H1 (cell line): ENCODE measurements around the gene HAPLN3. TPM values are rescaled to one million over a fixed set of nuclear protein-coding genes. Genes with fewer than 3 reads are reported as not detected.

Source experiments
- CTCF ChIA-PET: fragments of 300-600 bp; sonication (Branson Sonifier 250); formaldehyde crosslinking; loops from one replicate; lab custom pipeline; 2021; ENCODE audit not compliant: partially characterized antibody; lab: Charles Lee
- POLR2A ChIA-PET: fragments of 300-600 bp; sonication (Branson Sonifier 250); formaldehyde crosslinking; loops from one replicate; lab custom pipeline; 2021; ENCODE audit warnings: inconsistent platforms; ENCODE audit not compliant: partially characterized antibody; lab: Charles Lee
- DNase-seq, 2 experiments: peaks; one replicate each; pipeline versions ENCODE4 v3.0.0 to v3.0.0-alpha.2; 2010 to 2022; ENCODE audit warnings: low spot score in 2 of 2, low read depth in 1 of 2, mixed read lengths in 1 of 2
- FAIRE-seq: peaks from 2 replicates; lab custom pipeline; 2011; peaks lifted over from hg19 to GRCh38; lab: Jason Lieb, UNC
- H2AFZ ChIP-seq: 2 replicates; pipeline ENCODE4 v1.8.1; 2012; ENCODE audit warnings: low read length, inconsistent platforms
- H2AK5ac ChIP-seq: 2 replicates; pipeline ENCODE4 v1.6.1; 2013; ENCODE audit warnings: low read depth, low read length
- H2BK120ac ChIP-seq: replicated peaks from 2 replicates; pipeline ENCODE3; 2013; ENCODE audit warnings: low read depth, low read length, inconsistent platforms
- H2BK12ac ChIP-seq: 2 replicates; pipeline ENCODE4 v1.6.1; 2013; ENCODE audit warnings: low read depth, low read length
- H2BK15ac ChIP-seq: 2 replicates; pipeline ENCODE4 v1.6.1; 2013; ENCODE audit warnings: low read length
- H2BK20ac ChIP-seq: 2 replicates; pipeline ENCODE4 v1.6.1; 2013; ENCODE audit warnings: low read length
- H2BK5ac ChIP-seq: 2 replicates; pipeline ENCODE4 v1.6.1; 2013; ENCODE audit warnings: low read depth, low read length
- H3K14ac ChIP-seq: 2 replicates; pipeline ENCODE4 v1.6.1; 2013; ENCODE audit warnings: inconsistent platforms; ENCODE audit not compliant: insufficient read length
- H3K18ac ChIP-seq: 2 replicates; pipeline ENCODE4 v1.6.1; 2013; ENCODE audit warnings: low read length; ENCODE audit errors: extremely low read depth
- H3K23ac ChIP-seq: 2 replicates; pipeline ENCODE4 v1.6.1; 2013; ENCODE audit warnings: inconsistent platforms; ENCODE audit not compliant: insufficient read length
- H3K23me2 ChIP-seq: 2 replicates; pipeline ENCODE4 v1.6.1; 2013; ENCODE audit warnings: low read depth, low read length
- H3K27ac ChIP-seq: 2 replicates; pipeline ENCODE4 v1.6.1; 2011; ENCODE audit warnings: low read depth, low read length, inconsistent platforms
- H3K27me3 ChIP-seq, 4 experiments: replicated peaks in 1 of 4; 1 replicate in 1 of 4; 2 replicates in 3 of 4; pipeline versions ENCODE4 v1.6.1 to v1.8.1; 2011 to 2013; ENCODE audit warnings: low read length in 3 of 4, mild to moderate bottlenecking in 3 of 4, inconsistent platforms in 2 of 4, mixed read lengths in 2 of 4, moderate library complexity in 1 of 4; ENCODE audit not compliant: control insufficient read depth in 3 of 4, insufficient read depth in 3 of 4; ENCODE audit errors: extremely low read depth in 1 of 4
- H3K36me3 ChIP-seq, 4 experiments: 2 replicates each; pipeline versions ENCODE4 v1.6.1 to v1.8.1; 2011 to 2013; ENCODE audit warnings: mild to moderate bottlenecking in 4 of 4, low read length in 3 of 4, moderate library complexity in 2 of 4, control low read depth in 1 of 4, inconsistent platforms in 1 of 4; ENCODE audit not compliant: insufficient read depth in 4 of 4, control insufficient read depth in 2 of 4
- H3K4ac ChIP-seq: replicated peaks from 2 replicates; pipeline ENCODE3; 2013; ENCODE audit warnings: low read length, low read depth, mixed read lengths, inconsistent platforms; ENCODE audit not compliant: insufficient read length
- H3K4me1 ChIP-seq, 4 experiments: replicated peaks in 1 of 4; 1 replicate in 1 of 4; 2 replicates in 3 of 4; pipeline versions ENCODE4 v1.6.1 to v1.8.1; 2011 to 2013; ENCODE audit warnings: low read length in 3 of 4, inconsistent platforms in 2 of 4, mixed read lengths in 1 of 4; ENCODE audit not compliant: insufficient read depth in 4 of 4, control insufficient read depth in 3 of 4
- H3K4me2 ChIP-seq, 2 experiments: 2 replicates each; pipeline versions ENCODE4 v1.6.1 to v1.8.1; 2011 to 2013; ENCODE audit warnings: low read depth in 2 of 2, low read length in 2 of 2, control low read depth in 1 of 2, inconsistent platforms in 1 of 2, mild to moderate bottlenecking in 1 of 2; ENCODE audit not compliant: insufficient read depth in 1 of 2
- H3K4me3 ChIP-seq, 4 experiments: fragments of 200-600, 300-600 bp in 1 of 4; sonication (generic), shearing (Covaris generic), sonication (Bioruptor Twin) in 1 of 4; 2 replicates each; pipeline versions ENCODE4 v1.5.1 to v1.8.1; 2011 to 2016; ENCODE audit warnings: low read length in 4 of 4, low read depth in 3 of 4, control low read depth in 2 of 4, inconsistent platforms in 2 of 4, mild to moderate bottlenecking in 2 of 4, mixed read lengths in 1 of 4, moderate library complexity in 1 of 4; ENCODE audit not compliant: insufficient read depth in 2 of 4; ENCODE audit errors: extremely low read depth in 1 of 4
- H3K56ac ChIP-seq: replicated peaks from 2 replicates; pipeline ENCODE3; 2013; ENCODE audit warnings: low read depth, mild to moderate bottlenecking, mixed read lengths, low read length, inconsistent platforms; ENCODE audit not compliant: insufficient read length
- H3K79me1 ChIP-seq: 2 replicates; pipeline ENCODE4 v1.6.1; 2013; ENCODE audit warnings: low read depth, low read length, control low read depth
- H3K79me2 ChIP-seq, 2 experiments: 2 replicates each; pipeline versions ENCODE4 v1.6.1 to v1.8.1; 2012 to 2013; ENCODE audit warnings: low read length in 2 of 2, mild to moderate bottlenecking in 2 of 2, inconsistent platforms in 1 of 2; ENCODE audit not compliant: insufficient read depth in 2 of 2, control insufficient read depth in 1 of 2
- H3K9ac ChIP-seq, 4 experiments: replicated peaks in 1 of 4; 1 replicate in 1 of 4; 2 replicates in 3 of 4; pipeline versions ENCODE4 v1.6.1 to v1.8.1; 2011 to 2013; ENCODE audit warnings: low read depth in 3 of 4, low read length in 3 of 4, control low read depth in 2 of 4, mild to moderate bottlenecking in 2 of 4, moderate library complexity in 2 of 4, inconsistent platforms in 1 of 4; ENCODE audit errors: extremely low read depth in 1 of 4
- H3K9me3 ChIP-seq, 2 experiments: 2 replicates each; pipeline versions ENCODE4 v1.6.1 to v1.8.1; 2012 to 2013; ENCODE audit warnings: mild to moderate bottlenecking in 2 of 2, moderate library complexity in 2 of 2, control low read depth in 1 of 2, inconsistent platforms in 1 of 2, low read depth in 1 of 2, low read length in 1 of 2, mixed read lengths in 1 of 2; ENCODE audit not compliant: insufficient read depth in 2 of 2
- H4K20me1 ChIP-seq, 2 experiments: replicated peaks in 1 of 2; 2 replicates each; pipeline versions ENCODE3 to v1.8.1; 2011 to 2013; ENCODE audit warnings: inconsistent platforms in 2 of 2, low read length in 2 of 2, mild to moderate bottlenecking in 1 of 2; ENCODE audit not compliant: insufficient read depth in 2 of 2, control insufficient read depth in 1 of 2
- H4K5ac ChIP-seq: 2 replicates; pipeline ENCODE4 v1.6.1; 2013; ENCODE audit warnings: low read length, low read depth, mixed read lengths, inconsistent platforms; ENCODE audit not compliant: insufficient read length
- H4K8ac ChIP-seq: 2 replicates; pipeline ENCODE4 v1.8.0; 2013; ENCODE audit warnings: mild to moderate bottlenecking, moderate library complexity, low read length, inconsistent platforms; ENCODE audit not compliant: insufficient read depth; ENCODE audit errors: extremely low read depth
- H4K91ac ChIP-seq: replicated peaks from 2 replicates; pipeline ENCODE3; 2013; ENCODE audit warnings: low read length, mixed read lengths, inconsistent platforms; ENCODE audit not compliant: insufficient read length
- CHD2 ChIP-seq: IDR thresholded peaks from 2 replicates; pipeline ENCODE4 v1.6.1; 2012; ENCODE audit warnings: low read length, improper control_type of control experiment
- POLR2A ChIP-seq, 2 experiments: IDR thresholded peaks; 1 replicate in 1 of 2; 2 replicates in 1 of 2; pipeline ENCODE4 v1.6.1; 2011; ENCODE audit warnings: low read depth in 2 of 2, low read length in 2 of 2, mild to moderate bottlenecking in 2 of 2; ENCODE audit errors: control extremely low read depth in 1 of 2
- POLR2AphosphoS5 ChIP-seq: IDR thresholded peaks from 2 replicates; pipeline ENCODE4 v1.6.1; 2011; ENCODE audit warnings: low read depth, low read length
- RBBP5 ChIP-seq: IDR thresholded peaks from 2 replicates; pipeline ENCODE4 v1.7.1; 2012; ENCODE audit warnings: low read depth, mild to moderate bottlenecking, inconsistent platforms, low read length, moderate library complexity, borderline replicate concordance
- TAF7 ChIP-seq: optimal IDR thresholded peaks from 2 replicates; pipeline ENCODE3; 2011; ENCODE audit warnings: low read depth, mild to moderate bottlenecking, inconsistent platforms, low read length, moderate library complexity, borderline replicate concordance
- WGBS, 2 experiments: shearing (Covaris generic) in 1 of 2; methylation state at CpG; one replicate each; pipeline versions ENCODE4 v1.1.6 to v1.1.7; 2013 to 2015; ENCODE audit warnings: low lambda C conversion rate in 2 of 2, mixed read lengths in 2 of 2, inconsistent platforms in 1 of 2, low coverage in 1 of 2, missing lambda C conversion rate in 1 of 2; ENCODE audit not compliant: insufficient replicate concordance in 2 of 2, insufficient coverage in 1 of 2, insufficient read length in 1 of 2; ENCODE audit errors: extremely low coverage in 1 of 2, missing lambda C conversion rate in 1 of 2; 5-methylcytosine and 5-hydroxymethylcytosine counted together
- polyA plus RNA-seq, 7 experiments: library from polyadenylated mRNA; depleted of rRNA in 3 of 7; stranded (reverse) in 5 of 7; unstranded in 2 of 7; fragments of >200 nt in 5 of 7; fragments of 200-250 nt in 2 of 7; gene quantifications; 1 replicate in 5 of 7; 2 replicates in 1 of 7; 4 replicates in 1 of 7; pipeline versions ENCODE4 v1.2.1 to v1.2.3, GENCODE V29; 2011 to 2013; ENCODE audit warnings: missing spikeins in 2 of 7, mixed read lengths in 2 of 7
- total RNA-seq: library from RNA; stranded (reverse); fragmentation: NEBNext Ultra II Directional; extraction: Animal tissue kit (Norgen Biotek cat#: 25700); gene quantifications from 2 replicates; pipeline ENCODE4 v1.2.1, GENCODE V29; 2021
- TF ChIP-seq, protein P1 (sequence below), 3 experiments: IDR thresholded peaks; 1 replicate in 2 of 3; 2 replicates in 1 of 3; pipeline versions ENCODE4 v1.5.1 to v1.6.1; 2011; ENCODE audit warnings: low read length in 3 of 3, mild to moderate bottlenecking in 3 of 3, inconsistent platforms in 2 of 3, low read depth in 1 of 3, moderate library complexity in 1 of 3; ENCODE audit not compliant: insufficient read depth in 1 of 3; ENCODE audit errors: control extremely low read depth in 1 of 3

Gene HAPLN3
- total and polyA plus RNA-seq, 2 of the 8 experiments (the other 6 are each of a cell fraction or from before 2014, with no cell fraction given) = 76.2 to 79.7 TPM

GRCh38 chr15:88897456-88898194 is 2.3 kb upstream of the HAPLN3 start:
- Histone ChIP-seq H2BK15ac (peak overlapping the region; percentile 72; the same call in 1 of the 2 replicates), H3K79me2 (peaks cover 0 to 15% of the 10 kb centered on the region in 2 experiments; a peak in 1 of 4 replicates), H4K20me1 (peaks cover 11 to 30% of the 10 kb centered on the region in 2 experiments), H4K91ac (no peak overlapping the region), H3K9me3 (no peaks in the 10 kb centered on the region; a peak in 1 of 4 replicates), H3K36me3 (peaks cover 19 to 49% (median 32%) of the 10 kb centered on the region in 4 experiments), H3K56ac (no peak overlapping the region), H3K14ac (no peak overlapping the region), H2BK5ac (no peak overlapping the region), H3K27me3 (no peaks in the 10 kb centered on the region), H2BK20ac (no peak overlapping the region), H3K79me1 (peaks cover 7% of the 10 kb centered on the region), H2AFZ (no peak overlapping the region), H4K8ac (no peak overlapping the region), H3K4ac (no peak overlapping the region), H2BK120ac (no peak overlapping the region), H2BK12ac (no peak overlapping the region; the same call in 1 of the 2 replicates), H3K23me2 (peaks cover 14% of the 10 kb centered on the region; the same call in 1 of the 2 replicates), H3K23ac (no peak overlapping the region), H3K4me2 (peak overlapping the region in 1 of 2 experiments; percentile 2; a peak in 1 of 4 replicates), H4K5ac (no peak overlapping the region), H3K27ac (no peak overlapping the region), H3K4me1 (peaks cover 0 to 37% (median 22%) of the 10 kb centered on the region in 4 experiments; a peak in 6 of 7 replicates), H3K4me3 (no peak overlapping the region; a peak in 2 of 8 replicates), H3K18ac (peak overlapping the region; percentile 78; the same call in 1 of the 2 replicates), H2AK5ac (no peak overlapping the region), H3K9ac (no peak overlapping the region; a peak in 1 of 7 replicates)
- CTCF ChIA-PET = interaction anchor here (0.7 to 10.4 kb wide), 13 partner anchors 6 to 232 kb away, joined by 3 to 95 read pairs (median 3); no protein-coding TSS in a partner anchor
- WGBS, 2 experiments = 65% methylated on average over 12 of the region's 12 CpGs; no CpG with 5 or more reads in 1 of the 2 experiments
- DNase-seq (peak in 1 of 2 experiments; percentile 63), FAIRE-seq (no peak)
- POLR2A ChIA-PET = interaction anchor here (0.6 to 27.2 kb wide), 39 partner anchors 12 to 341 kb away, joined by 3 to 607 read pairs (median 4); partner anchors contain the start of genes ABHD2 and MFGE8
- TF ChIP-seq POLR2A (IDR thresholded peaks at IDR 0.05; ENCODE audit: control extremely low read depth in 1 of 2, low read depth in 2 of 2, low read length in 2 of 2) (peak in 1 of 2 experiments; percentile 60; a peak in 1 of 3 replicates), RBBP5 (no peak), CHD2 (no peak), TAF7 (peak; percentile 36), POLR2AphosphoS5 (peak; percentile 56)
- TF ChIP-seq, protein P1, sequence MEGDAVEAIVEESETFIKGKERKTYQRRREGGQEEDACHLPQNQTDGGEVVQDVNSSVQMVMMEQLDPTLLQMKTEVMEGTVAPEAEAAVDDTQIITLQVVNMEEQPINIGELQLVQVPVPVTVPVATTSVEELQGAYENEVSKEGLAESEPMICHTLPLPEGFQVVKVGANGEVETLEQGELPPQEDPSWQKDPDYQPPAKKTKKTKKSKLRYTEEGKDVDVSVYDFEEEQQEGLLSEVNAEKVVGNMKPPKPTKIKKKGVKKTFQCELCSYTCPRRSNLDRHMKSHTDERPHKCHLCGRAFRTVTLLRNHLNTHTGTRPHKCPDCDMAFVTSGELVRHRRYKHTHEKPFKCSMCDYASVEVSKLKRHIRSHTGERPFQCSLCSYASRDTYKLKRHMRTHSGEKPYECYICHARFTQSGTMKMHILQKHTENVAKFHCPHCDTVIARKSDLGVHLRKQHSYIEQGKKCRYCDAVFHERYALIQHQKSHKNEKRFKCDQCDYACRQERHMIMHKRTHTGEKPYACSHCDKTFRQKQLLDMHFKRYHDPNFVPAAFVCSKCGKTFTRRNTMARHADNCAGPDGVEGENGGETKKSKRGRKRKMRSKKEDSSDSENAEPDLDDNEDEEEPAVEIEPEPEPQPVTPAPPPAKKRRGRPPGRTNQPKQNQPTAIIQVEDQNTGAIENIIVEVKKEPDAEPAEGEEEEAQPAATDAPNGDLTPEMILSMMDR (IDR thresholded peaks at IDR 0.05; ENCODE audit: control extremely low read depth in 1 of 3, insufficient read depth in 1 of 3, low read depth in 1 of 3, low read length in 3 of 3) = peak in 1 of 3 experiments; percentile 12; a peak in 1 of 4 replicates
